ENCODE results near the gene PTBP1. TPM values are rescaled to one million over a fixed set of nuclear protein-coding genes. Genes with fewer than 3 reads are reported as not detected.

The PTBP1 gene
- polyA plus RNA-seq, 1 donor from 2014 or later: 163 TPM

GRCh38 chr19:763869-764268 lies 33.4 kb upstream of the PTBP1 start:
- Mint-ChIP-seq H3K4me1 (no peaks in the 10 kb centered on the region), H3K36me3 (no peaks in the 10 kb centered on the region), H3K27ac (no peak overlapping the region), H3K9me3 (peaks cover 0 to 5% (median 0%) of the 10 kb centered on the region in 3 donors), H3K27me3 (peaks cover 7% of the 10 kb centered on the region), H3K4me3 (no peak overlapping the region)

DNA sequence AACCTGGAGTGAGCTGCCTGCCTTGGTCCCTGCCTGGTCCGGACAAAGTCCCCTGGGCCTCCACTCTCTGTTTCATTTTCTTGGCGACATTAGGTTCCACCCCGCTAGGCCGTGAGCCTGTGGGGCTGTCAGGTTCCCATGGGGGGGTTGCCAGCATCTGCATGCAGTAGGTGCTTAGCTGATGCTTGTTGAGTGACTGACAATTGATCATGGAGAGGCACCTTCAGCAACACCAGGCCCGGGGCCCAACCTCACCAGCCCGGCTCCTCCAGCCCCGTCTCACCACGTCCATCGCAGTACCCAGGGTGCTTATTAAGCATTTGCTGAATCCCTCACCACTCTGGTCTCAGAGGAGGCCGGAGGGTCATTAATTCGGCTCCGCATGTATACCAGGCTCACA lies 33.0 kb upstream of the PTBP1 start:
- H3K4me1 Mint-ChIP-seq: no peaks in the 10 kb centered on the region
- H3K36me3 Mint-ChIP-seq: no peaks in the 10 kb centered on the region
- no peak overlapping the region for H3K4me3 Mint-ChIP-seq
- H3K27ac Mint-ChIP-seq: no peak overlapping the region
- H3K27me3 Mint-ChIP-seq: peaks cover 7% of the 10 kb centered on the region
- peaks cover 0 to 5% (median 0%) of the 10 kb centered on the region in 3 donors for H3K9me3 Mint-ChIP-seq

GRCh38 chr19:765179-765738 lies 32.0 kb upstream of the PTBP1 start:
- no peak overlapping the region for H3K27ac Mint-ChIP-seq
- H3K4me3 Mint-ChIP-seq: no peak overlapping the region
- H3K36me3 Mint-ChIP-seq: no peaks in the 10 kb centered on the region
- H3K4me1 Mint-ChIP-seq: peaks cover 0 to 1% (median 1%) of the 10 kb centered on the region in 3 donors
- H3K9me3 Mint-ChIP-seq: peaks cover 0 to 2% (median 0%) of the 10 kb centered on the region in 3 donors
- H3K27me3 Mint-ChIP-seq: peaks cover 8% of the 10 kb centered on the region

DNA sequence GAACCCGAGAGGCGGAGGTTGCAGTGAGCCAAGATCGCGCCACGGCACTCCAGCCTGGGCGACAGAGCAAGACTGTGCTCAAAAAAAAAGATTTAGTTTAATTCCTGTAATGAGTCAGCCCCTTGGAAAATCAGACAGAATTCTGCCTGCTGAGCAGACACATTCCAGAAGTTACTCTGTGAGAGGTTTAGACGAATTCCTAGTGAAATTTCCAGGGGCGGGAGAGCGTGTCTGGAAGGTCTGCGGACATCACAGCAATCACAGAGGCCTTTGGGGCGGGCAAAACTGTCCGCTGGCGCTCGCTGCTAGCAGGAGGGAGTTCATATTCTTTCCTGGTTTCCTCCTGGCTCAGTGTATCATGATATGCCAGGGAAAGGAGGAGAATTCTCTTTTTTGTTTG lies 28.8 kb upstream of the PTBP1 start:
- Mint-ChIP-seq H3K27me3 (peaks cover 13% of the 10 kb centered on the region), H3K27ac (peak overlapping the region in 1 of 3 donors; percentile 31), H3K4me3 (peak overlapping the region in 1 of 4 donors; percentile 22), H3K36me3 (no peaks in the 10 kb centered on the region), H3K4me1 (peaks cover 0 to 3% (median 3%) of the 10 kb centered on the region in 3 donors), H3K9me3 (no peaks in the 10 kb centered on the region)

DNA sequence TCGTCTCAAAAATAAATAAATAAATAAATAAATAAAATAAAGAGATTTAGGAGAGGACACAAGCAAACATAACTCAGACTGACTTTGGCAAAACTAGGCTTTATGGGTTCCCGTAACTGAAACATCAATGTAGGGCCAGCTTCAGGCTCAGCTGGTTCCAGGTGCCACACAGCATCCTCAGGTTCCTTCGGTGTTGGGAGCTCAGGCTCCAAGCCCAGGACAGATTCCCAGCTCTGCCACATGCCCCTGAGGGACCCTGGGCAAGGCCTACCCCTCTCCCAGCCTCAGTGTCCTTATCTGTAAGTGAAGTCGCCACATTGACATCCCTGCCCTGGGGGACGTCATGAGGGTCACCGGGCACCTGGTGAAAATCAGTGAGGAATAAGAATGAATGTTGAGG lies 27.6 kb upstream of the PTBP1 start:
- peaks cover 0 to 3% (median 3%) of the 10 kb centered on the region in 3 donors for H3K4me1 Mint-ChIP-seq

GRCh38 chr19:771332-771785 lies 25.9 kb upstream of the PTBP1 start:
- no peaks in the 10 kb centered on the region for H3K36me3 Mint-ChIP-seq
- no peak overlapping the region for H3K27ac Mint-ChIP-seq

More for the DNA sequence above, 27.6 kb upstream of the PTBP1 start:
- H3K36me3 Mint-ChIP-seq: no peaks in the 10 kb centered on the region
- H3K4me3 Mint-ChIP-seq: no peak overlapping the region
- H3K27me3 Mint-ChIP-seq: peaks cover 13% of the 10 kb centered on the region
- no peak overlapping the region for H3K27ac Mint-ChIP-seq
- no peaks in the 10 kb centered on the region for H3K9me3 Mint-ChIP-seq

GRCh38 chr19:772063-772462 lies 25.2 kb upstream of the PTBP1 start:
- Mint-ChIP-seq H3K9me3 (no peaks in the 10 kb centered on the region), H3K27me3 (peaks cover 13% of the 10 kb centered on the region), H3K4me3 (no peak overlapping the region), H3K4me1 (peaks cover 0 to 3% (median 3%) of the 10 kb centered on the region in 3 donors), H3K36me3 (no peaks in the 10 kb centered on the region), H3K27ac (no peak overlapping the region)

More at GRCh38 chr19:771332-771785, 25.9 kb upstream of the PTBP1 start:
- no peak overlapping the region for H3K4me3 Mint-ChIP-seq
- peaks cover 0 to 3% (median 3%) of the 10 kb centered on the region in 3 donors for H3K4me1 Mint-ChIP-seq
- peaks cover 14% of the 10 kb centered on the region for H3K27me3 Mint-ChIP-seq
- H3K9me3 Mint-ChIP-seq: no peaks in the 10 kb centered on the region

DNA sequence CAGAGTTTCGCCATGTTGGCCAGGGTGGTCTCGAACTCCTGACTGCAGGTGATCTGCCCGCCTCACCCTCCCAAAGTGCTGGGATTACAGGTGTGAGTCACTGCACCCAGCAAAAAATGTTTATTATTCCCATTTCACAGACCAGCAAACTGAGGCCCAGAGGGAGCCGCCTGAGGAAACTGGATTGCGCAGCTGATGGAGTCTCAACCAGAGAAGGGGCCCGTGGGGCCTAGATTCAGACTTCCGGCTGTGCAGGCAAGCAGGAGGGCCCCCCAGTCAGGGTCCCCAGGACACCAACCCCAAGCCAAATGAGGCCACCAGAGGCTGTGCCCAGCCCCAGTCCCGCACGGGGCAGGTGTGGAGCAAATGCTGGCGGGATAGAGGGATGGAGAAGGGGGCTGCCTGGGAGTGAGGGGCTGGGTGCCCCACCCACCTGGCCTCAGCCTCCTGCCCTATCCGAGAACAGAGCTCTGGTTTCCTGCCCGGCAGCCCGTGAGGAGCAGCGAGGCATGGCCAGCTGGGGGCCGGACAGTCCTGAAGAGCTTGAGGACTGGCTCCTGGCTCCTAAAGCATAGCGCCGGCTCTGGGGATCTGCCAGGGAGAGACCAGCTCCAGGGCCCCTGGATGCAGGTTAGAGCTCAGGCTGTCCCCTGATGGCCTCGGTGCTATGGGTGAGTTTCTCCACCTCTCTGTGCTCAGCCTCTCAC lies 24.4 kb upstream of the PTBP1 start:
- peaks cover 11% of the 10 kb centered on the region for H3K27me3 Mint-ChIP-seq
- no peak overlapping the region for H3K27ac Mint-ChIP-seq
- H3K36me3 Mint-ChIP-seq: no peaks in the 10 kb centered on the region
- H3K9me3 Mint-ChIP-seq: no peaks in the 10 kb centered on the region
- no peak overlapping the region for H3K4me3 Mint-ChIP-seq
- peaks cover 0 to 3% (median 3%) of the 10 kb centered on the region in 3 donors for H3K4me1 Mint-ChIP-seq

DNA sequence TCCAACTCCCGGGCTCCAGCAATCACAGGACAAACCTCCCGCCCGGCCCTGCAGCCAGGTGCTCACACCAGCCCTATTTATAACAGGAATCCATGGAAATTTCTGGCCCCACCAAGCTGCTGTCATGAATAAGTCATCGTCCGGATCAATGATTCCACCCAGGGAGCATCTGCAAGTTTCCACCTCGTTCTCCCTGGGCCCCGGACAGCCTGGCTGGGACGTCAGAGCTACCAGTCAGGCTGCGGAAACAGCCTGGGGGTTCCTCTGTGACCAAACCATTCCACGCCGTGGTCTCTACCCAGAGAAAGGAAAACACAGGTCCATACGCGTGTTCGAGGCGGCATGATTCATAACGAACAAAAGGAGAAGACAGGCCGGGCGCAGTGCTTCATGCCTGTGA lies 20.7 kb upstream of the PTBP1 start:
- Mint-ChIP-seq H3K4me3 (no peak overlapping the region), H3K36me3 (no peaks in the 10 kb centered on the region)

GRCh38 chr19:778910-779653 lies 18.2 kb upstream of the PTBP1 start:
- no peak overlapping the region for H3K27ac Mint-ChIP-seq

More for the DNA sequence above, 20.7 kb upstream of the PTBP1 start:
- Mint-ChIP-seq H3K4me1 (no peaks in the 10 kb centered on the region), H3K27me3 (peaks cover 7% of the 10 kb centered on the region), H3K9me3 (no peaks in the 10 kb centered on the region), H3K27ac (no peak overlapping the region)

DNA sequence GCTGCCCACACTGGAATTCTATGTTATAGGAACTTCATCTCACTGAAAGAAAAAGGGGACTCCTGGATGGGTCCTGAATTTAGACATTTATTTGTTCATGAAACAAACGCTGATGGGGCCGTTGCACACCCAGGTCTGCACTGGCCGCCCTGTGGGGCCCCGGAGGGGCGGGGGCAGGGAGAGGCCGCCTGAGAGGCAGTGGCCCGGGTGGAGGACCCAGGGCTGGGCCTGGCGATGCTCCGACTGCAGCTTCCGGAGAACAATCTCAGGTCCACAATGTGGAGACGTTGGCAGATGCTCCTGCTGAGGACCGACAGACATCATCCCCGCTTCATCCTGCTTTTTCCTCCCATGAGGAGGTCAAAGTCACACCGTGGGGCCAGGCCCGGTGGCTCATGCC lies 16.3 kb upstream of the PTBP1 start:
- Mint-ChIP-seq H3K4me3 (no peak overlapping the region), H3K27ac (no peak overlapping the region), H3K4me1 (no peaks in the 10 kb centered on the region), H3K27me3 (peaks cover 6% of the 10 kb centered on the region), H3K36me3 (no peaks in the 10 kb centered on the region), H3K9me3 (no peaks in the 10 kb centered on the region)

More at GRCh38 chr19:778910-779653, 18.2 kb upstream of the PTBP1 start:
- H3K27me3 Mint-ChIP-seq: peaks cover 6% of the 10 kb centered on the region
- no peaks in the 10 kb centered on the region for H3K9me3 Mint-ChIP-seq
- no peak overlapping the region for H3K4me3 Mint-ChIP-seq
- H3K36me3 Mint-ChIP-seq: no peaks in the 10 kb centered on the region
- no peaks in the 10 kb centered on the region for H3K4me1 Mint-ChIP-seq

GRCh38 chr19:781800-782184 lies 15.5 kb upstream of the PTBP1 start:
- no peak overlapping the region for H3K4me3 Mint-ChIP-seq
- no peaks in the 10 kb centered on the region for H3K4me1 Mint-ChIP-seq
- no peaks in the 10 kb centered on the region for H3K36me3 Mint-ChIP-seq
- H3K27ac Mint-ChIP-seq: no peak overlapping the region
- no peaks in the 10 kb centered on the region for H3K9me3 Mint-ChIP-seq
- peaks cover 5% of the 10 kb centered on the region for H3K27me3 Mint-ChIP-seq

- Mint-ChIP-seq H3K4me1 (no peaks in the 10 kb centered on the region), H3K36me3 (no peaks in the 10 kb centered on the region), H3K27me3 (peaks cover 5% of the 10 kb centered on the region), H3K9me3 (no peaks in the 10 kb centered on the region), H3K4me3 (no peak overlapping the region), H3K27ac (no peak overlapping the region)
These were observed 14.9 kb upstream of the PTBP1 start for GRCh38 chr19:782185-782877.

- H3K36me3 Mint-ChIP-seq: no peaks in the 10 kb centered on the region
- H3K4me1 Mint-ChIP-seq: no peaks in the 10 kb centered on the region
- H3K9me3 Mint-ChIP-seq: no peaks in the 10 kb centered on the region
- H3K4me3 Mint-ChIP-seq: no peak overlapping the region
- peaks cover 5% of the 10 kb centered on the region for H3K27me3 Mint-ChIP-seq
- no peak overlapping the region for H3K27ac Mint-ChIP-seq
These were observed 14.2 kb upstream of the PTBP1 start for GRCh38 chr19:782878-783668.

Data from IgD-negative memory B cell (primary cell).